OCI-LY7 (cell line): ENCODE results near the gene KCNA3. TPM values are rescaled to one million over a fixed set of nuclear protein-coding genes. Genes with fewer than 3 reads are reported as not detected.

Source experiments
- BruUV-seq: library from RNA; stranded (reverse); fragments of 400-500 nt; replicated peaks from 2 replicates; lab custom pipeline; 2021; lab: Mats Ljungman, UMichigan
- CTCF ChIA-PET: fragments of 300-600 bp; sonication (Branson Sonifier 250); formaldehyde crosslinking; loops from one replicate; lab custom pipeline; 2022; ENCODE audit warnings: antibody characterized with exemption; ENCODE audit not compliant: unreplicated experiment; lab: Charles Lee
- POLR2A ChIA-PET: fragments of 300-600 bp; sonication (Branson Sonifier 250); formaldehyde crosslinking; loops from one replicate; lab custom pipeline; 2022; ENCODE audit warnings: antibody characterized with exemption; lab: Charles Lee
- DNase-seq: peaks from one replicate; pipeline ENCODE4 v3.0.0-alpha.2; 2015; ENCODE audit warnings: low spot score
- H2AFZ ChIP-seq: fragments of 200-600 bp; sonication (generic), shearing (Covaris generic); 2 replicates; pipeline ENCODE4 v1.6.1; 2014; ENCODE audit warnings: mild to moderate bottlenecking, antibody characterized with exemption, low read length, moderate library complexity
- H3K27ac ChIP-seq: fragments of 200-600 bp; sonication (generic); 2 replicates; pipeline ENCODE4 v1.5.1; 2014; ENCODE audit warnings: mixed run types, low read depth, mild to moderate bottlenecking, moderate library complexity, low read length, inconsistent platforms; ENCODE audit not compliant: poor library complexity, severe bottlenecking
- H3K36me3 ChIP-seq: fragments of 200-600 bp; sonication (generic); 2 replicates; pipeline ENCODE4 v1.6.1; 2014; ENCODE audit warnings: mild to moderate bottlenecking, antibody characterized with exemption, low read length, moderate library complexity, mixed read lengths; ENCODE audit not compliant: insufficient read depth
- H3K4me1 ChIP-seq: fragments of 200-600 bp; sonication (generic); 2 replicates; pipeline ENCODE4 v1.5.1; 2014; ENCODE audit warnings: mild to moderate bottlenecking, low read length; ENCODE audit not compliant: insufficient read depth, poor library complexity, severe bottlenecking
- H3K4me2 ChIP-seq: fragments of 200-600 bp; sonication (generic); 2 replicates; pipeline ENCODE4 v1.6.1; 2014; ENCODE audit warnings: mild to moderate bottlenecking, low read length
- H3K4me3 ChIP-seq: fragments of 200-600 bp; sonication (generic); 2 replicates; pipeline ENCODE4 v1.5.1; 2014; ENCODE audit warnings: mild to moderate bottlenecking, low read depth, low read length; ENCODE audit not compliant: poor library complexity, severe bottlenecking
- H3K79me2 ChIP-seq: fragments of 200-600 bp; sonication (generic); 2 replicates; pipeline ENCODE4 v1.6.1; 2016; ENCODE audit warnings: low read depth, mild to moderate bottlenecking, low read length, moderate library complexity, mixed read lengths; ENCODE audit not compliant: insufficient read depth
- H3K9me2 ChIP-seq: fragments of 200-600 bp; sonication (generic); 2 replicates; pipeline ENCODE4 v1.6.1; 2016; ENCODE audit warnings: mild to moderate bottlenecking, low read length, mixed read lengths; ENCODE audit not compliant: insufficient read depth
- H3K9me3 ChIP-seq: fragments of 200-600 bp; sonication (generic); 2 replicates; pipeline ENCODE4 v1.6.1; 2014; ENCODE audit warnings: mild to moderate bottlenecking, mixed run types, low read length, mixed read lengths
- H4K20me1 ChIP-seq: fragments of 200-600 bp; sonication (generic); 2 replicates; pipeline ENCODE4 v1.6.1; 2014; ENCODE audit warnings: mild to moderate bottlenecking, antibody characterized with exemption, low read length, moderate library complexity, mixed read lengths; ENCODE audit not compliant: insufficient read depth
- CTCF ChIP-seq: fragments of 200-600 bp; sonication (generic); conservative IDR thresholded peaks from 2 replicates; pipeline ENCODE4 v1.5.1; 2014; ENCODE audit warnings: mild to moderate bottlenecking, antibody characterized with exemption, low read length, moderate library complexity, mixed read lengths
- EZH2phosphoT487 ChIP-seq: fragments of 200-600 bp; sonication (generic); IDR thresholded peaks from 2 replicates; pipeline ENCODE4 v1.6.1; 2018; ENCODE audit warnings: low read depth, borderline replicate concordance, mild to moderate bottlenecking, mixed run types, antibody characterized with exemption, low read length, moderate library complexity, mixed read lengths
- intact Hi-C: fragments of 100-400 bp; cut with micrococcal nuclease; formaldehyde crosslinking; loops from one replicate; pipeline ENCODE4 v1.10.0; 2022; ENCODE audit not compliant: unreplicated experiment
- total RNA-seq, 2 experiments: library from RNA; depleted of rRNA in 1 of 2; stranded (reverse); fragments of >200 nt in 1 of 2; shearing (Covaris generic) in 1 of 2; gene quantifications; 2 replicates each; pipeline ENCODE4 v1.2.3, GENCODE V29; 2014 to 2022

KCNA3 gene
- total RNA-seq, 2 experiments from 2014 or later: 43.6 to 58.0 TPM

GRCh38 chr1:110645211-110645610 lies 29.5 kb downstream of the KCNA3 start:
- Histone ChIP-seq H3K36me3 (no peaks in the 10 kb centered on the region), H3K4me2 (no peak overlapping the region), H3K4me3 (no peak overlapping the region), H3K9me3 (no peaks in the 10 kb centered on the region), H3K4me1 (peaks cover 32% of the 10 kb centered on the region), H3K79me2 (no peaks in the 10 kb centered on the region), H3K9me2 (no peaks in the 10 kb centered on the region), H2AFZ (no peak overlapping the region), H3K27ac (no peak overlapping the region), H4K20me1 (no peaks in the 10 kb centered on the region)
- POLR2A ChIA-PET: interaction anchor here (0.5 to 10.4 kb wide), 7 partner anchors 8 to 24 kb away, joined by 3 to 86 read pairs (median 5); no protein-coding TSS in a partner anchor
- CTCF ChIA-PET: interaction anchor here (1.2 kb wide), 1 partner anchor 17 kb away, joined by 3 read pairs; no protein-coding TSS in a partner anchor
- intact Hi-C loops: no loop called here
- BruUV-seq: no TSS peak
- DNase-seq: no peak
- TF ChIP-seq CTCF (no peak), EZH2phosphoT487 (no peak)

- peak overlapping the region; percentile 21 for H3K4me2 ChIP-seq
- H3K27ac ChIP-seq: no peak overlapping the region
- no peaks in the 10 kb centered on the region for H3K79me2 ChIP-seq
- no peak overlapping the region for H3K4me3 ChIP-seq
- no peaks in the 10 kb centered on the region for H3K9me2 ChIP-seq
- POLR2A ChIA-PET: interaction anchor here (0.7 to 10.4 kb wide), 5 partner anchors 7 to 24 kb away, joined by 3 to 86 read pairs (median 5); no protein-coding TSS in a partner anchor
- H3K36me3 ChIP-seq: no peaks in the 10 kb centered on the region
- no peak for TF ChIP-seq EZH2phosphoT487
- TF ChIP-seq CTCF: no peak
- 0 out of 2 replicates have a peak overlapping the region, but pooled peaks have one; percentile 25 for H2AFZ ChIP-seq
- intact Hi-C loops: no loop called here
- H3K9me3 ChIP-seq: no peaks in the 10 kb centered on the region
- CTCF ChIA-PET: interaction anchor here (1.2 kb wide), 1 partner anchor 18 kb away, joined by 3 read pairs; no protein-coding TSS in a partner anchor
- no peaks in the 10 kb centered on the region for H4K20me1 ChIP-seq
- no TSS peak for BruUV-seq
- H3K4me1 ChIP-seq: peaks cover 38% of the 10 kb centered on the region
- DNase-seq: no peak
Measured at GRCh38 chr1:110643879-110644472, 30.8 kb downstream of the KCNA3 start.
